DND-41 (cell line): ENCODE results near the gene KRT78.
"Not testable (repeated sequence)": the region's sequence is repeated elsewhere in the genome, so short reads cannot be mapped to it uniquely, and the experiment has no call there.

Experiments
- EZH2 ChIP-seq: IDR thresholded peaks from 3 replicates; pipeline ENCODE4 v1.6.1; 2012; ENCODE audit warnings: borderline replicate concordance, low read depth, mild to moderate bottlenecking, moderate library complexity, low read length, inconsistent platforms; ENCODE audit not compliant: severe bottlenecking
- TF ChIP-seq, protein P1 (sequence below): IDR thresholded peaks from 2 replicates; pipeline ENCODE4 v1.5.1; 2012; ENCODE audit warnings: borderline replicate concordance, low read length, moderate library complexity, mild to moderate bottlenecking; ENCODE audit not compliant: poor library complexity, severe bottlenecking; ENCODE audit errors: extremely low read depth

DNA sequence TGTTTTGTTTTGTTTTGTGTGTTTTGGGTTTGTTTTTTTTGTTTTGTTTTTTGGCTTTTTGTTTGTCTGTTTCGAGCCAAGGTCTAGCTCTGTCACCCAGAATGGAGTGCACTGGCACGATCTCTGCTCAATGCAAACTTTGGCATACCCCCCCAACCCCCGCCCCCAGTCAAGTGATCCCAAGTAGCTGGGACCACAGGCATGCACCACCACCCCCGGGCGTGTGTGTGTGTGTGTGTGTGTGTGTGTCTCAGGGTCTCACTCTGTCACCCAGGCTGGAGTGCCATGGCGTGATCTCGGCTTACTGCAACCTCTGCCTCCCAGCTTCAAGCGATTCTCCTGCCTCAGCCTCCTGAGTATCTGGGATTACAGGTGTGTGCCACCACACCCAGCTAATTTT is 31.7 kb upstream of the KRT78 start:
- TF ChIP-seq, protein P1, sequence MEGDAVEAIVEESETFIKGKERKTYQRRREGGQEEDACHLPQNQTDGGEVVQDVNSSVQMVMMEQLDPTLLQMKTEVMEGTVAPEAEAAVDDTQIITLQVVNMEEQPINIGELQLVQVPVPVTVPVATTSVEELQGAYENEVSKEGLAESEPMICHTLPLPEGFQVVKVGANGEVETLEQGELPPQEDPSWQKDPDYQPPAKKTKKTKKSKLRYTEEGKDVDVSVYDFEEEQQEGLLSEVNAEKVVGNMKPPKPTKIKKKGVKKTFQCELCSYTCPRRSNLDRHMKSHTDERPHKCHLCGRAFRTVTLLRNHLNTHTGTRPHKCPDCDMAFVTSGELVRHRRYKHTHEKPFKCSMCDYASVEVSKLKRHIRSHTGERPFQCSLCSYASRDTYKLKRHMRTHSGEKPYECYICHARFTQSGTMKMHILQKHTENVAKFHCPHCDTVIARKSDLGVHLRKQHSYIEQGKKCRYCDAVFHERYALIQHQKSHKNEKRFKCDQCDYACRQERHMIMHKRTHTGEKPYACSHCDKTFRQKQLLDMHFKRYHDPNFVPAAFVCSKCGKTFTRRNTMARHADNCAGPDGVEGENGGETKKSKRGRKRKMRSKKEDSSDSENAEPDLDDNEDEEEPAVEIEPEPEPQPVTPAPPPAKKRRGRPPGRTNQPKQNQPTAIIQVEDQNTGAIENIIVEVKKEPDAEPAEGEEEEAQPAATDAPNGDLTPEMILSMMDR = not testable (repeated sequence)
- not testable (repeated sequence) for TF ChIP-seq EZH2
